Large intestine (tissue), 3 donors: ENCODE data around the gene WDR37. TPM values are rescaled to one million over a fixed set of nuclear protein-coding genes. Genes with fewer than 3 reads are reported as not detected.
"Not testable (repeated sequence)": the region's sequence is repeated elsewhere in the genome, so short reads cannot be mapped to it uniquely, and the experiment has no call there.

Experiments used
- DNase-seq, 2 donors: peaks; one replicate each; pipeline versions ENCODE4 v3.0.0 to v3.0.0-alpha.2; 2013
- H3K27ac ChIP-seq: one replicate; pipeline ENCODE4 v1.5.1; 2013; ENCODE audit warnings: low read length
- H3K27me3 ChIP-seq: 2 replicates; pipeline ENCODE4 v1.6.1; 2013; ENCODE audit warnings: low read length; ENCODE audit not compliant: control insufficient read depth, insufficient read depth
- H3K36me3 ChIP-seq: 2 replicates; pipeline ENCODE4 v1.6.1; 2013; ENCODE audit warnings: low read length; ENCODE audit not compliant: control insufficient read depth, insufficient read depth
- H3K4me1 ChIP-seq: one replicate; pipeline ENCODE4 v1.6.1; 2013; ENCODE audit warnings: low read length; ENCODE audit not compliant: control insufficient read depth, insufficient read depth
- H3K4me3 ChIP-seq: one replicate; pipeline ENCODE4 v1.5.1; 2013; ENCODE audit warnings: low read length
- H3K9me3 ChIP-seq: one replicate; pipeline ENCODE4 v1.6.1; 2013; ENCODE audit warnings: mild to moderate bottlenecking, low read depth, low read length, moderate library complexity; ENCODE audit not compliant: control insufficient read depth
- WGBS: methylation state at CpG from one replicate; pipeline ENCODE4 v1.1.5; 2013; ENCODE audit warnings: low lambda C conversion rate; ENCODE audit not compliant: insufficient coverage; 5-methylcytosine and 5-hydroxymethylcytosine counted together
- polyA plus RNA-seq: library from polyadenylated mRNA; unstranded; fragments of 120-200 nt; gene quantifications from one replicate; pipeline ENCODE4 v1.2.1, GENCODE V29; 2013

Gene WDR37
- polyA plus RNA-seq, 1 donor, result 14.2 TPM

DNA sequence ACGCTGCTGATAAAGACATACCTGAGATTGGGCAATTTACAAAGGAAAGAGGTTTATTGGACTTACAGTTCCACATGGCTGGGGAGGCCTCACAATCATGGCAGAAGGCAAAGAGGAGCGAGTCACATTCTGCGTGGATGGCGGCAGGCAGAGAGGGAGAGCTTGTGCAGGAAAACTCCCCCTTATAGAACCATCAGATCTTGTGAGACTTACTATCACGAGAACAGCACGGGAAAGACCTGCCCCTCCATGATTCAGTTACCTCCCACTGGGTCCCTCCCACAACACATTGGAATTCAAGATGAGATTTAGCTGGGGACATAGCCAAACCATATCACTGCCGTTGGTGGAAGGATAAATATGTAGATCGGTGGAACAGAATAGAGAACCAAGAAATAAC, 10.5 kb downstream of the WDR37 start:
- H3K9me3 ChIP-seq, H3K27me3 ChIP-seq, H3K27ac ChIP-seq, H3K36me3 ChIP-seq, H3K4me3 ChIP-seq, H3K4me1 ChIP-seq, DNase-seq: not testable (repeated sequence)
- WGBS, result 85% methylated on average over 2 of the region's 8 CpGs

GRCh38 chr10:1068380-1069361, 12.5 kb downstream of the WDR37 start:
- Histone ChIP-seq H3K27ac (no peak overlapping the region), H3K4me1 (no peaks in the 10 kb centered on the region), H3K27me3 (no peaks in the 10 kb centered on the region), H3K9me3 (no peaks in the 10 kb centered on the region), H3K36me3 (peaks cover 13% of the 10 kb centered on the region), H3K4me3 (no peak overlapping the region)
- WGBS, result no CpG with 5 or more reads among the region's 10 CpGs
- peak in 1 of 2 donors; percentile 47 for DNase-seq

DNA sequence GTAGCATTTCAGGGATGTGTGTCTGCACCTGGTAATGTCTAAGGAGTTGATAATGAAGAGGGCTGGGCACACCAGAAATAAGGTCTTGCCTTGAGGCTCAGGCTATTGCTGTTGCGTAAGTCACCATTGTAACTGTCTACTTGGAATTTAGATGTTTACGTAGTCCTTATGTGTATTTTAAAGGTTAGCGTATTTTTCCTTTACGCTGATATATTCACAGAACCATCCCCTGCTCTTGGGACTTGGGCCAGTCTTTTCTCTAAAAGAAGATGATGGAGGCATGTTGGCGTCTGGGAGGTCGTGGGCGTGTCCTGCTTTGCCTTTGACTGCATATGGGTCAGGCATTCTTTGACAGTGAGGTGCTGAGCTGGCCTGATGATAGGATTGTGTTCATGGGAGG, 14.7 kb downstream of the WDR37 start:
- no peaks in the 10 kb centered on the region for H3K4me1 ChIP-seq
- no peaks in the 10 kb centered on the region for H3K27me3 ChIP-seq
- peaks cover 23% of the 10 kb centered on the region for H3K36me3 ChIP-seq
- H3K9me3 ChIP-seq, result no peaks in the 10 kb centered on the region
- no peak overlapping the region for H3K27ac ChIP-seq
- H3K4me3 ChIP-seq, result no peak overlapping the region
- 89% methylated on average over 3 of the region's 7 CpGs for WGBS
- no peak for DNase-seq

- Histone ChIP-seq H3K27me3 (no peaks in the 10 kb centered on the region), H3K4me1 (no peaks in the 10 kb centered on the region), H3K27ac (no peak overlapping the region), H3K36me3 (peaks cover 31% of the 10 kb centered on the region), H3K4me3 (no peak overlapping the region), H3K9me3 (no peaks in the 10 kb centered on the region)
- no peak for DNase-seq
- WGBS, result no CpG with 5 or more reads among the region's 24 CpGs
Measured at GRCh38 chr10:1074052-1074747, 18.0 kb downstream of the WDR37 start.

GRCh38 chr10:1074748-1075308, 18.6 kb downstream of the WDR37 start:
- no peak for DNase-seq
- Histone ChIP-seq H3K4me3 (no peak overlapping the region), H3K27me3 (no peaks in the 10 kb centered on the region), H3K9me3 (no peaks in the 10 kb centered on the region), H3K27ac (no peak overlapping the region), H3K36me3 (peaks cover 36% of the 10 kb centered on the region), H3K4me1 (no peaks in the 10 kb centered on the region)
- 91% methylated on average over 4 of the region's 18 CpGs for WGBS

DNA sequence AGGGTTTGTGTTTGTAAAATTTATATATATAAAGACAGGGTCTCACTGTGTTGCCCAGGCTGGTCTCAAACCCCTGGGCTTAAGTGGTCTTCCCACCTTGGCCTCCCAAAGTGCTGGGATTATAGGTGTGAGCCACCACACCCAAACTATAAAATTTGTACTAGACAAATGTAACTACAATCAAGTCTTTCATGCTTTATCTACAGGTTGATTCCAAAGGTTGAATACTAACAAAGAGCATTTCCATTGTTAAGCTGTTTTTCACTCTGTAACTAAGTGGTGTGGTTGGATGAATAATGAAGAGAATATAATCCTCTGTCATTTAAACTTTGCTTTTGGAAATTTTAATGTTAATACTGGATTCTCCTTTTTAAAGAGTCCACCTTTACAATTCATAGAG, 22.5 kb downstream of the WDR37 start:
- DNase-seq, result peak in 1 of 2 donors; percentile 46
- no peaks in the 10 kb centered on the region for H3K27me3 ChIP-seq
- H3K27ac ChIP-seq, result no peak overlapping the region
- no peaks in the 10 kb centered on the region for H3K9me3 ChIP-seq
- H3K4me1 ChIP-seq, result no peaks in the 10 kb centered on the region
- H3K4me3 ChIP-seq, result no peak overlapping the region
- H3K36me3 ChIP-seq, result peaks cover 41% of the 10 kb centered on the region

- no peaks in the 10 kb centered on the region for H3K9me3 ChIP-seq
- no peak overlapping the region for H3K4me3 ChIP-seq
- H3K27ac ChIP-seq, result no peak overlapping the region
- H3K36me3 ChIP-seq, result peaks cover 70% of the 10 kb centered on the region
- H3K27me3 ChIP-seq, result no peaks in the 10 kb centered on the region
- DNase-seq, result no peak
- 100% methylated on average over 1 of the region's 17 CpGs for WGBS
- H3K4me1 ChIP-seq, result no peaks in the 10 kb centered on the region
Measured at GRCh38 chr10:1083581-1083980, 27.4 kb downstream of the WDR37 start.

- WGBS, result 100% methylated on average over 7 of the region's 28 CpGs
- H3K4me1 ChIP-seq, result no peaks in the 10 kb centered on the region
- no peaks in the 10 kb centered on the region for H3K9me3 ChIP-seq
- H3K4me3 ChIP-seq, result no peak overlapping the region
- no peak overlapping the region for H3K27ac ChIP-seq
- no peak for DNase-seq
- H3K27me3 ChIP-seq, result no peaks in the 10 kb centered on the region
- peaks cover 75% of the 10 kb centered on the region for H3K36me3 ChIP-seq
Measured at GRCh38 chr10:1084011-1084950, 28.1 kb downstream of the WDR37 start.

GRCh38 chr10:1085258-1085657, 29.1 kb downstream of the WDR37 start:
- Histone ChIP-seq H3K9me3 (no peaks in the 10 kb centered on the region), H3K36me3 (peaks cover 74% of the 10 kb centered on the region), H3K27ac (no peak overlapping the region), H3K27me3 (no peaks in the 10 kb centered on the region), H3K4me1 (no peaks in the 10 kb centered on the region), H3K4me3 (no peak overlapping the region)
- no peak for DNase-seq
- 100% methylated on average over 1 of the region's 4 CpGs for WGBS

DNA sequence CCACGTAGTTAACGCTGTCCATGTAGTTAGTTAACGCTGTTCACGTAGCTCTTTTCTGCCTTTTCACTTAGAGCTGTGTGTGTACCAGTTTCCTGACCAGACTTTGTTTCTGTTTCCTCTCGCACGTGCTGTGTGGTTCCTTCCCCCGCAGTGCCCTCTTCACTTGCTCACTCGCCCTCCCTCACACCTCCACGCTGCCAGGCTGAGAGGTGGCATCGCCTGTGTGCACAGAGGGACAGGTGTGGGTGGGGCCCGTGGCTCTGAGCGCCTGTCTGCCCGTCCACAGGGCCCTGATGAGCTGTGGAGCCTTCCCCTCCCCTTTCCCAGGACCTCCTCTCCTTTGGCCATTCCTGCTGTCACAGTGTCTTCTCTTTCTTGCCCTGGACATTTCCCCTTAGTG, 30.6 kb downstream of the WDR37 start:
- DNase-seq, result no peak
- Histone ChIP-seq H3K4me3 (no peak overlapping the region), H3K27ac (no peak overlapping the region), H3K36me3 (peaks cover 84% of the 10 kb centered on the region), H3K4me1 (no peaks in the 10 kb centered on the region), H3K27me3 (no peaks in the 10 kb centered on the region), H3K9me3 (no peaks in the 10 kb centered on the region)
- no CpG with 5 or more reads among the region's 13 CpGs for WGBS
